HG03558 (cell line): ENCODE data around the gene GKN2.

Source experiments
- ATAC-seq: cut with Tn5 transposase; IDR thresholded peaks from one replicate; pipeline ENCODE4 v1.9.1; 2021; ENCODE audit warnings: moderate number of reproducible peaks; ENCODE audit not compliant: unreplicated experiment; ENCODE audit errors: extremely low read depth

Gene GKN2

GRCh38 chr2:68925295-68925896 lies 27.3 kb downstream of the GKN2 start:
- ATAC-seq, result no peak

GRCh38 chr2:68921646-68922045 lies 31.0 kb downstream of the GKN2 start:
- no peak for ATAC-seq

- ATAC-seq, result no peak
These were observed 32.1 kb downstream of the GKN2 start for GRCh38 chr2:68920481-68921170.

GRCh38 chr2:68918497-68918896 lies 34.2 kb downstream of the GKN2 start:
- ATAC-seq, result no peak

- no peak for ATAC-seq
These were observed 35.5 kb downstream of the GKN2 start for GRCh38 chr2:68917034-68917718.

GRCh38 chr2:68916226-68916625 lies 36.5 kb downstream of the GKN2 start:
- ATAC-seq, result no peak

GRCh38 chr2:68915393-68915792 lies 37.3 kb downstream of the GKN2 start:
- ATAC-seq, result no peak

GRCh38 chr2:68913359-68913758 lies 39.3 kb downstream of the GKN2 start:
- no peak for ATAC-seq

- ATAC-seq, result no peak
These were observed 40.0 kb downstream of the GKN2 start for GRCh38 chr2:68912732-68913131.

- no peak for ATAC-seq
These were observed 40.6 kb downstream of the GKN2 start for GRCh38 chr2:68912111-68912510.

GRCh38 chr2:68911709-68912108 lies 41.0 kb downstream of the GKN2 start:
- no peak for ATAC-seq

- no peak for ATAC-seq
These were observed 41.4 kb downstream of the GKN2 start for GRCh38 chr2:68911246-68911645.

- no peak for ATAC-seq
These were observed 42.7 kb downstream of the GKN2 start for GRCh38 chr2:68909793-68910674.

GRCh38 chr2:68908392-68908970 lies 44.2 kb downstream of the GKN2 start:
- ATAC-seq, result peak; percentile 90

GRCh38 chr2:68907920-68908253 lies 44.8 kb downstream of the GKN2 start:
- no peak for ATAC-seq

- no peak for ATAC-seq
These were observed 45.3 kb downstream of the GKN2 start for GRCh38 chr2:68907232-68907919.

- ATAC-seq, result no peak
These were observed 46.0 kb downstream of the GKN2 start for GRCh38 chr2:68906716-68907115.

GRCh38 chr2:68905116-68905515 lies 47.6 kb downstream of the GKN2 start:
- ATAC-seq, result no peak

GRCh38 chr2:68901561-68901960 lies 51.1 kb downstream of the GKN2 start:
- no peak for ATAC-seq

GRCh38 chr2:68901199-68901514 lies 51.5 kb downstream of the GKN2 start:
- no peak for ATAC-seq
